HG03108 (cell line): Measurements from ENCODE around the gene EIF3D.
"Not testable (repeated sequence)": the region's sequence is repeated elsewhere in the genome, so short reads cannot be mapped to it uniquely, and the experiment has no call there.

ENCODE experiments used
- ATAC-seq: cut with Tn5 transposase; IDR thresholded peaks from one replicate; pipeline ENCODE4 v1.9.1; 2021; ENCODE audit warnings: moderate library complexity; ENCODE audit not compliant: unreplicated experiment

EIF3D gene

DNA sequence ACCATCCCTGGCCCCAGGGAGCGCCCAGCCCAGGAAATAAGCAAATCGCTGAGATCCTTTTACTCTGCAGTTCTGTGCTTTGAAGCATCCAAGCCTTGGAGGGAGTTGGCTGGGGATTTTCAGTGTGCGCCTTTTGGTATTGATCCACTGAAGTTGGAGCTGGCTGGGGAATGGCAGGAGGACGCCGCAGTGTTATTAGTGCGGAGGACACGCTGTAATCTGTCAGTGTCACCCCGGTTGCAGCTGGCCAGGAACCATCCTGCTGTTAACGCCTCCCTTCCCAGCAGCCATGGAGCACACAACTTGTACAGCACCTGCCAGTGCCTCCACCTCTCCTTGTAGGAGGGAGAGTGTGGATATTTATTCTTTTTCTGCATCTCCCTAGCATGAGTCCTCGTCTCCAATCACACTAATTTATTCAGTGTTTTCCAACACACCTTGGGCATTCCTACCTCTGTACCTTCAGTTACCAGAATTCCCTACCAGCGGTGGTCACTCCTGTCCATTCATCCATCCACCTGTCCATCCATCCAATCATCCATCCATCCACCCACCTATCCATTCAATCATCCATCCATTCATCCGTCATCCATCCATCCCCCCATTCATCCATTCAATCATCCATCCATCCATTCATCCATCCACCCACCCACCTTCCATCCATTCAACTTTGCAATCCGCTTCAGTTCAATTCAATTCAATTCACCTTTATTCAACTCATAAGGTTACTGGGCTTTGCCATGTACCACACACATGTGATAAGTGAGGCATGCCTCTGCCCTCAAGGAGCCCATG lies 21.9 kb upstream of the EIF3D start:
- ATAC-seq: no peak

GRCh38 chr22:36549033-36549432 lies 20.1 kb upstream of the EIF3D start:
- ATAC-seq: no peak

DNA sequence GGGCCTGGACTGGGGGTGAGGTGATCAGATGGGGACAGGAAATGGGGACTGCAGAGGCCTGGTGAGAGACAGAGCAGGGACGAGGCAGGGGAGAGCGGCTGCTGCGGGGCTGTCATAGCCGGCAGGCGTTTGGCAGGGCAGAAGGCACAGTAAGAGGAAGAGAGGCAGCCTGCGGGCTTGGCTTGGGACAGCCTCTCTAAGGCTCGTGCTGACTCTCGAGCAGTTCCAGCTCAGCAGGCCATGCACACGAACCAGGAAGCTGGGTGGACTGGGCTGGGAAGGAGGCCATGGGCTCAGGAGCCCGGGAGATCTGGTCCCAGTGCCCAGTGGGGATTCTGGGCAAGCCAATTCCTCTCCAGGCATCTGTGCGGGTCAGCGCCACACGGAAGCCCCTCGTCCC lies 19.6 kb upstream of the EIF3D start:
- no peak for ATAC-seq

GRCh38 chr22:36546932-36547331 lies 18.0 kb upstream of the EIF3D start:
- no peak for ATAC-seq

GRCh38 chr22:36546092-36546804 lies 17.3 kb upstream of the EIF3D start:
- no peak for ATAC-seq

GRCh38 chr22:36544107-36544620 lies 15.2 kb upstream of the EIF3D start:
- ATAC-seq: no peak

- ATAC-seq: no peak
Observed at GRCh38 chr22:36541831-36542411, 13.0 kb upstream of the EIF3D start.

- ATAC-seq: no peak
Observed at GRCh38 chr22:36540867-36541642, 12.1 kb upstream of the EIF3D start.

DNA sequence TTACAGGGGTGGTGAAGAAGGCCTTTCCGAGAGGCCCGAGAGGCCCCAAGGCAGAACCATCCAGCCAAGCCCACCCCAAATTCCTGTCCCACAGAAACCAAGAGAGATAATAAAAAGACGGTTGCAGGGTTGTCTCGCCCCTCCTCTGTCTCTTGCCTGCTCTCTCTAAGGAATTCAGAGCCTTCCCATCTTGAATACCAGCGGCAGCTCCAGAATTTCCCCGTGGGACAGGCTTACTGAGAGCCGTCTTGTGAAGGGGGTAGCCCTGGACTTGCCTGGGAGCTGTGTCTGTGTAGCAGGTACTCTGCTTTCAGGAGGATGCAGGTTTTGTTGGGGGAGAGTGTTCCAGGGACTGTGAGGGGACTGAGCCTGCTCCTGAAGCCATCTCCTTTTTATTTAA lies 9.6 kb upstream of the EIF3D start:
- no peak for ATAC-seq

- ATAC-seq: no peak
Observed at GRCh38 chr22:36536717-36537116, 7.8 kb upstream of the EIF3D start.

DNA sequence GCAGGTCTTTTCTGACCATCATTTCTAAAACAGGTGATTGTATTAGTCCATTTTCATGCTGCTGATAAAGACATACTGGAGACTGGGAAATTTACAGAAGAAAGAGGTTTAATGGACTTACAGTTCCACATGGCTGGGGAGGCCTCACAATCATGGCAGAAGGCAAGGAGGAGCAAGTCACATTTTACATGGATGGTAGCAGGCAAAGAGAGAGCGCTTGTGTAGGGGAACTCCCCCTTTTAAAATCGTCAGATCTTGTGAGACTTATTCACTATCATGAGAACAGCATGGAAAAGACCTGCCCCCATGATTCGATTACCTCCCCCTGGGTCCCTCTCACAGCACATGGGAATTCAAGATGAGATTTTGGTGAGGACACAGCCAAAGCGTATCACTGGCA lies 4.4 kb upstream of the EIF3D start:
- not testable (repeated sequence) for ATAC-seq

GRCh38 chr22:36532466-36532865 lies 3.5 kb upstream of the EIF3D start:
- no peak for ATAC-seq

DNA sequence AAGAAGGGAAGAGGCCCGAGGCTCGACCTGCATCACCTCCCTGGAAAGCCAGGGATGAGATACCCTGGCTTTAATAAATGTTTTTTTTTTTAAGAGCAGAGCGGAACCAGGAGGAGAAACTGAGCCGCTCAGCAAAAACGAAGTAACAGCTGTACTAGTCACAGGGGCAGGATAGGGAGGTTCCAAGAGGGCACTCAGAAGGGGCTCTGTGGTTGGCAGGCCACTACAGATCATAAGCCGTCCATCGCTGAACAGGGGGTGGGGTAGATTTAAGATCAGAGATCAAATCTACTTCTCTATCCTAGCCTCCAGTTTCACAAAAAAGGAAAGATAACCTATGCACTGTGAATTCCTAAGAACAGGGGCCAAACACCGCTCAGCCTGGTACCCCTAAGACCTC lies 625 bp downstream of the EIF3D start:
- no peak for ATAC-seq

GRCh38 chr22:36522662-36523061 lies 6.3 kb downstream of the EIF3D start:
- no peak for ATAC-seq

GRCh38 chr22:36520423-36520822 lies 8.5 kb downstream of the EIF3D start:
- ATAC-seq: no peak

- not testable (repeated sequence) for ATAC-seq
Observed at GRCh38 chr22:36519906-36520305, 9.1 kb downstream of the EIF3D start.

- ATAC-seq: no peak
Observed at GRCh38 chr22:36514766-36515165, 14.2 kb downstream of the EIF3D start.

GRCh38 chr22:36512991-36513390 lies 16.0 kb downstream of the EIF3D start:
- ATAC-seq: no peak

GRCh38 chr22:36512333-36512732 lies 16.6 kb downstream of the EIF3D start:
- no peak for ATAC-seq

- no peak for ATAC-seq
Observed at GRCh38 chr22:36510966-36511881, 17.7 kb downstream of the EIF3D start.
